H1 (cell line): ENCODE results near the gene KCNMA1. TPM values are rescaled to one million over a fixed set of nuclear protein-coding genes. Genes with fewer than 3 reads are reported as not detected.
"Not testable (repeated sequence)": the region's sequence is repeated elsewhere in the genome, so short reads cannot be mapped to it uniquely, and the experiment has no call there.

Source experiments
- CTCF ChIA-PET: fragments of 300-600 bp; sonication (Branson Sonifier 250); formaldehyde crosslinking; loops from one replicate; lab custom pipeline; 2021; ENCODE audit not compliant: partially characterized antibody; lab: Charles Lee
- POLR2A ChIA-PET: fragments of 300-600 bp; sonication (Branson Sonifier 250); formaldehyde crosslinking; loops from one replicate; lab custom pipeline; 2021; ENCODE audit warnings: inconsistent platforms; ENCODE audit not compliant: partially characterized antibody; lab: Charles Lee
- DNase-seq, 2 experiments: peaks; one replicate each; pipeline versions ENCODE4 v3.0.0 to v3.0.0-alpha.2; 2010 to 2022; ENCODE audit warnings: low spot score in 2 of 2, low read depth in 1 of 2, mixed read lengths in 1 of 2
- FAIRE-seq: peaks from 2 replicates; lab custom pipeline; 2011; peaks lifted over from hg19 to GRCh38; lab: Jason Lieb, UNC
- H2AFZ ChIP-seq: 2 replicates; pipeline ENCODE4 v1.8.1; 2012; ENCODE audit warnings: low read length, inconsistent platforms
- H2AK5ac ChIP-seq: 2 replicates; pipeline ENCODE4 v1.6.1; 2013; ENCODE audit warnings: low read depth, low read length
- H2BK120ac ChIP-seq: replicated peaks from 2 replicates; pipeline ENCODE3; 2013; ENCODE audit warnings: low read depth, low read length, inconsistent platforms
- H2BK12ac ChIP-seq: 2 replicates; pipeline ENCODE4 v1.6.1; 2013; ENCODE audit warnings: low read depth, low read length
- H2BK15ac ChIP-seq: 2 replicates; pipeline ENCODE4 v1.6.1; 2013; ENCODE audit warnings: low read length
- H2BK20ac ChIP-seq: 2 replicates; pipeline ENCODE4 v1.6.1; 2013; ENCODE audit warnings: low read length
- H2BK5ac ChIP-seq: 2 replicates; pipeline ENCODE4 v1.6.1; 2013; ENCODE audit warnings: low read depth, low read length
- H3K14ac ChIP-seq: 2 replicates; pipeline ENCODE4 v1.6.1; 2013; ENCODE audit warnings: inconsistent platforms; ENCODE audit not compliant: insufficient read length
- H3K18ac ChIP-seq: 2 replicates; pipeline ENCODE4 v1.6.1; 2013; ENCODE audit warnings: low read length; ENCODE audit errors: extremely low read depth
- H3K23ac ChIP-seq: 2 replicates; pipeline ENCODE4 v1.6.1; 2013; ENCODE audit warnings: inconsistent platforms; ENCODE audit not compliant: insufficient read length
- H3K23me2 ChIP-seq: 2 replicates; pipeline ENCODE4 v1.6.1; 2013; ENCODE audit warnings: low read depth, low read length
- H3K27ac ChIP-seq: 2 replicates; pipeline ENCODE4 v1.6.1; 2011; ENCODE audit warnings: low read depth, low read length, inconsistent platforms
- H3K27me3 ChIP-seq, 4 experiments: replicated peaks in 1 of 4; 1 replicate in 1 of 4; 2 replicates in 3 of 4; pipeline versions ENCODE4 v1.6.1 to v1.8.1; 2011 to 2013; ENCODE audit warnings: low read length in 3 of 4, mild to moderate bottlenecking in 3 of 4, inconsistent platforms in 2 of 4, mixed read lengths in 2 of 4, moderate library complexity in 1 of 4; ENCODE audit not compliant: control insufficient read depth in 3 of 4, insufficient read depth in 3 of 4; ENCODE audit errors: extremely low read depth in 1 of 4
- H3K36me3 ChIP-seq, 4 experiments: 2 replicates each; pipeline versions ENCODE4 v1.6.1 to v1.8.1; 2011 to 2013; ENCODE audit warnings: mild to moderate bottlenecking in 4 of 4, low read length in 3 of 4, moderate library complexity in 2 of 4, control low read depth in 1 of 4, inconsistent platforms in 1 of 4; ENCODE audit not compliant: insufficient read depth in 4 of 4, control insufficient read depth in 2 of 4
- H3K4ac ChIP-seq: replicated peaks from 2 replicates; pipeline ENCODE3; 2013; ENCODE audit warnings: low read length, low read depth, mixed read lengths, inconsistent platforms; ENCODE audit not compliant: insufficient read length
- H3K4me1 ChIP-seq, 4 experiments: replicated peaks in 1 of 4; 1 replicate in 1 of 4; 2 replicates in 3 of 4; pipeline versions ENCODE4 v1.6.1 to v1.8.1; 2011 to 2013; ENCODE audit warnings: low read length in 3 of 4, inconsistent platforms in 2 of 4, mixed read lengths in 1 of 4; ENCODE audit not compliant: insufficient read depth in 4 of 4, control insufficient read depth in 3 of 4
- H3K4me2 ChIP-seq, 2 experiments: 2 replicates each; pipeline versions ENCODE4 v1.6.1 to v1.8.1; 2011 to 2013; ENCODE audit warnings: low read depth in 2 of 2, low read length in 2 of 2, control low read depth in 1 of 2, inconsistent platforms in 1 of 2, mild to moderate bottlenecking in 1 of 2; ENCODE audit not compliant: insufficient read depth in 1 of 2
- H3K4me3 ChIP-seq, 4 experiments: fragments of 200-600, 300-600 bp in 1 of 4; sonication (generic), shearing (Covaris generic), sonication (Bioruptor Twin) in 1 of 4; 2 replicates each; pipeline versions ENCODE4 v1.5.1 to v1.8.1; 2011 to 2016; ENCODE audit warnings: low read length in 4 of 4, low read depth in 3 of 4, control low read depth in 2 of 4, inconsistent platforms in 2 of 4, mild to moderate bottlenecking in 2 of 4, mixed read lengths in 1 of 4, moderate library complexity in 1 of 4; ENCODE audit not compliant: insufficient read depth in 2 of 4; ENCODE audit errors: extremely low read depth in 1 of 4
- H3K56ac ChIP-seq: replicated peaks from 2 replicates; pipeline ENCODE3; 2013; ENCODE audit warnings: low read depth, mild to moderate bottlenecking, mixed read lengths, low read length, inconsistent platforms; ENCODE audit not compliant: insufficient read length
- H3K79me1 ChIP-seq: 2 replicates; pipeline ENCODE4 v1.6.1; 2013; ENCODE audit warnings: low read depth, low read length, control low read depth
- H3K79me2 ChIP-seq, 2 experiments: 2 replicates each; pipeline versions ENCODE4 v1.6.1 to v1.8.1; 2012 to 2013; ENCODE audit warnings: low read length in 2 of 2, mild to moderate bottlenecking in 2 of 2, inconsistent platforms in 1 of 2; ENCODE audit not compliant: insufficient read depth in 2 of 2, control insufficient read depth in 1 of 2
- H3K9ac ChIP-seq, 4 experiments: replicated peaks in 1 of 4; 1 replicate in 1 of 4; 2 replicates in 3 of 4; pipeline versions ENCODE4 v1.6.1 to v1.8.1; 2011 to 2013; ENCODE audit warnings: low read depth in 3 of 4, low read length in 3 of 4, control low read depth in 2 of 4, mild to moderate bottlenecking in 2 of 4, moderate library complexity in 2 of 4, inconsistent platforms in 1 of 4; ENCODE audit errors: extremely low read depth in 1 of 4
- H3K9me3 ChIP-seq, 2 experiments: 2 replicates each; pipeline versions ENCODE4 v1.6.1 to v1.8.1; 2012 to 2013; ENCODE audit warnings: mild to moderate bottlenecking in 2 of 2, moderate library complexity in 2 of 2, control low read depth in 1 of 2, inconsistent platforms in 1 of 2, low read depth in 1 of 2, low read length in 1 of 2, mixed read lengths in 1 of 2; ENCODE audit not compliant: insufficient read depth in 2 of 2
- H4K20me1 ChIP-seq, 2 experiments: replicated peaks in 1 of 2; 2 replicates each; pipeline versions ENCODE3 to v1.8.1; 2011 to 2013; ENCODE audit warnings: inconsistent platforms in 2 of 2, low read length in 2 of 2, mild to moderate bottlenecking in 1 of 2; ENCODE audit not compliant: insufficient read depth in 2 of 2, control insufficient read depth in 1 of 2
- H4K5ac ChIP-seq: 2 replicates; pipeline ENCODE4 v1.6.1; 2013; ENCODE audit warnings: low read length, low read depth, mixed read lengths, inconsistent platforms; ENCODE audit not compliant: insufficient read length
- H4K8ac ChIP-seq: 2 replicates; pipeline ENCODE4 v1.8.0; 2013; ENCODE audit warnings: mild to moderate bottlenecking, moderate library complexity, low read length, inconsistent platforms; ENCODE audit not compliant: insufficient read depth; ENCODE audit errors: extremely low read depth
- H4K91ac ChIP-seq: replicated peaks from 2 replicates; pipeline ENCODE3; 2013; ENCODE audit warnings: low read length, mixed read lengths, inconsistent platforms; ENCODE audit not compliant: insufficient read length
- WGBS, 2 experiments: shearing (Covaris generic) in 1 of 2; methylation state at CpG; one replicate each; pipeline versions ENCODE4 v1.1.6 to v1.1.7; 2013 to 2015; ENCODE audit warnings: low lambda C conversion rate in 2 of 2, mixed read lengths in 2 of 2, inconsistent platforms in 1 of 2, low coverage in 1 of 2, missing lambda C conversion rate in 1 of 2; ENCODE audit not compliant: insufficient replicate concordance in 2 of 2, insufficient coverage in 1 of 2, insufficient read length in 1 of 2; ENCODE audit errors: extremely low coverage in 1 of 2, missing lambda C conversion rate in 1 of 2; 5-methylcytosine and 5-hydroxymethylcytosine counted together
- polyA plus RNA-seq, 7 experiments: library from polyadenylated mRNA; depleted of rRNA in 3 of 7; stranded (reverse) in 5 of 7; unstranded in 2 of 7; fragments of >200 nt in 5 of 7; fragments of 200-250 nt in 2 of 7; gene quantifications; 1 replicate in 5 of 7; 2 replicates in 1 of 7; 4 replicates in 1 of 7; pipeline versions ENCODE4 v1.2.1 to v1.2.3, GENCODE V29; 2011 to 2013; ENCODE audit warnings: missing spikeins in 2 of 7, mixed read lengths in 2 of 7
- total RNA-seq: library from RNA; stranded (reverse); fragmentation: NEBNext Ultra II Directional; extraction: Animal tissue kit (Norgen Biotek cat#: 25700); gene quantifications from 2 replicates; pipeline ENCODE4 v1.2.1, GENCODE V29; 2021

The KCNMA1 gene
- total and polyA plus RNA-seq, 2 of the 8 experiments (the other 6 are each of a cell fraction or from before 2014, with no cell fraction given), result 10.2 to 11.1 TPM

GRCh38 chr10:77519791-77520190 lies 117.8 kb downstream of the KCNMA1 start:
- 93% methylated on average over 2 of the region's 2 CpGs; no CpG with 5 or more reads in 1 of the 2 experiments for WGBS, 2 experiments
- H4K91ac ChIP-seq, H3K23ac ChIP-seq, H2AK5ac ChIP-seq, H3K27ac ChIP-seq, H2BK12ac ChIP-seq, H3K27me3 ChIP-seq, H3K4me3 ChIP-seq, H3K4me2 ChIP-seq, H3K36me3 ChIP-seq, H2BK15ac ChIP-seq, H3K79me1 ChIP-seq, H4K20me1 ChIP-seq, H3K9ac ChIP-seq, H2BK5ac ChIP-seq, H4K5ac ChIP-seq, H3K14ac ChIP-seq, H4K8ac ChIP-seq, H3K9me3 ChIP-seq, H3K56ac ChIP-seq, FAIRE-seq, H2AFZ ChIP-seq, H3K4ac ChIP-seq, H2BK120ac ChIP-seq, H3K4me1 ChIP-seq, H2BK20ac ChIP-seq, H3K18ac ChIP-seq, POLR2A ChIA-PET, DNase-seq, H3K23me2 ChIP-seq, H3K79me2 ChIP-seq: not testable (repeated sequence)
- CTCF ChIA-PET, result interaction anchor here (1.5 to 1.7 kb wide), 2 partner anchors 15 to 346 kb away, joined by 6 to 8 read pairs; no protein-coding TSS in a partner anchor
